ENCODE results near the gene PPP1R3F.

DNA sequence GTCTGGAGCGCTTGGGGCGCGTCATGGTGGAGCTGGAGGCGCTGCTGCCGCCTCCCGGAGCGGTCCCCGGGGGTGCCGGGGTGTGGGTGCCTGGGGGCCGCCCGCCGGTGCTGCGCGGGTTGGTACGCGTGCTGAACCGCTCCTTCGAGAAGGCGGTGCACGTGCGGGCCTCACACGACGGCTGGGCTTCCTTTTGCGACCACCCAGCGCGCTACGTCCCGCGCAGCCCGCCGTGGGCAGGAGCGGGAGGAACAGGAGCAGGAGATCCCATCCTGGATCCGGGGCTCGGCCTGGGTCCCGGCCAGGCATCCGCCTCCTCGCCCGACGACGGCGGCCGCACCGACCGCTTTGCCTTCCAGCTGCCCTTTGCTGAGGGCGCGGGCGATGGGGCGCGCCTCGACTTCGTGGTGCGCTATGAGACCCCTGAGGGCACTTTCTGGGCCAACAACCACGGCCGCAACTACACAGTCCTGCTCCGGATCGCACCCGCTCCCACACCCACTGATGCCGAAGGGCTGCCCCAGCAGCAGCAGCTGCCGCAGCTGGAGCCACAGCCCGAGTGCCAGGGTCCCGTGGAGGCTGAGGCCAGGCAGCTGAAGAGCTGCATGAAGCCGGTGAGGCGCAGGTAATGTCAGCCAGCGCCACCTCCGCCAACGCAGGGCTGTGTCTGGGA, 792 bp downstream of the PPP1R3F start:
- TF ChIP-seq, protein P1, sequence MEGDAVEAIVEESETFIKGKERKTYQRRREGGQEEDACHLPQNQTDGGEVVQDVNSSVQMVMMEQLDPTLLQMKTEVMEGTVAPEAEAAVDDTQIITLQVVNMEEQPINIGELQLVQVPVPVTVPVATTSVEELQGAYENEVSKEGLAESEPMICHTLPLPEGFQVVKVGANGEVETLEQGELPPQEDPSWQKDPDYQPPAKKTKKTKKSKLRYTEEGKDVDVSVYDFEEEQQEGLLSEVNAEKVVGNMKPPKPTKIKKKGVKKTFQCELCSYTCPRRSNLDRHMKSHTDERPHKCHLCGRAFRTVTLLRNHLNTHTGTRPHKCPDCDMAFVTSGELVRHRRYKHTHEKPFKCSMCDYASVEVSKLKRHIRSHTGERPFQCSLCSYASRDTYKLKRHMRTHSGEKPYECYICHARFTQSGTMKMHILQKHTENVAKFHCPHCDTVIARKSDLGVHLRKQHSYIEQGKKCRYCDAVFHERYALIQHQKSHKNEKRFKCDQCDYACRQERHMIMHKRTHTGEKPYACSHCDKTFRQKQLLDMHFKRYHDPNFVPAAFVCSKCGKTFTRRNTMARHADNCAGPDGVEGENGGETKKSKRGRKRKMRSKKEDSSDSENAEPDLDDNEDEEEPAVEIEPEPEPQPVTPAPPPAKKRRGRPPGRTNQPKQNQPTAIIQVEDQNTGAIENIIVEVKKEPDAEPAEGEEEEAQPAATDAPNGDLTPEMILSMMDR (IDR thresholded peaks at IDR 0.05): no peak
- no peak for TF ChIP-seq POLR2A (IDR thresholded peaks at IDR 0.05)
